HL-60 (cell line): ENCODE data around the gene EIF3K.
A peak's percentile ranks its signal among the peaks of the same experiment; 100 is the strongest.

Experiments used
- DNase-seq, 2 experiments: peaks; one replicate each; pipeline ENCODE4 v3.0.0-alpha.2; 2010 to 2020; ENCODE audit warnings: low read depth in 1 of 2, low spot score in 1 of 2
- H3K27ac ChIP-seq: fragments of 250-450 bp; sonication (Bioruptor Pico); replicated peaks from 2 replicates; pipeline ENCODE4 v1.5.1; 2020; ENCODE audit warnings: mild to moderate bottlenecking, moderate library complexity
- H3K27me3 ChIP-seq: fragments of 250-450 bp; sonication (Bioruptor Pico); 2 replicates; pipeline ENCODE4 v1.5.1; 2021; ENCODE audit warnings: mild to moderate bottlenecking, moderate library complexity; ENCODE audit not compliant: insufficient read depth, poor library complexity, severe bottlenecking
- H3K4me3 ChIP-seq: replicated peaks from 2 replicates; pipeline ENCODE4 v1.5.1; 2011; ENCODE audit warnings: mild to moderate bottlenecking, control low read depth, low read length; ENCODE audit not compliant: insufficient read depth
- CTCF ChIP-seq: IDR thresholded peaks from one replicate; pipeline ENCODE4 v1.5.1; 2011; ENCODE audit warnings: low read length, control low read depth, inconsistent platforms; ENCODE audit not compliant: insufficient read depth
- GABPA ChIP-seq: IDR thresholded peaks from 2 replicates; pipeline ENCODE4 v1.6.1; 2012; ENCODE audit warnings: low read depth
- POLR2AphosphoS5 ChIP-seq: IDR thresholded peaks from 2 replicates; pipeline ENCODE4 v1.6.1; 2012; ENCODE audit warnings: low read depth
- REST ChIP-seq: IDR thresholded peaks from 2 replicates; pipeline ENCODE4 v1.6.1; 2012; ENCODE audit warnings: low read depth; ENCODE audit not compliant: insufficient replicate concordance
- SPI1 ChIP-seq: IDR thresholded peaks from 2 replicates; pipeline ENCODE4 v1.6.1; 2012; ENCODE audit warnings: low read depth, mild to moderate bottlenecking, borderline replicate concordance

Gene EIF3K

GRCh38 chr19:38634757-38635482, 15.9 kb downstream of the EIF3K start:
- peak in 1 of 2 experiments; percentile 73 for DNase-seq
- no peaks in the 10 kb centered on the region for H3K27me3 ChIP-seq
- TF ChIP-seq REST, result no peak
- TF ChIP-seq CTCF, result peak; percentile 76
- TF ChIP-seq SPI1, result no peak
- no peak for TF ChIP-seq GABPA
- no peak for TF ChIP-seq POLR2AphosphoS5
- no peak overlapping the region for H3K27ac ChIP-seq
- no peak overlapping the region for H3K4me3 ChIP-seq

- no peaks in the 10 kb centered on the region for H3K27me3 ChIP-seq
- no peak overlapping the region for H3K27ac ChIP-seq
- no peak for DNase-seq
- H3K4me3 ChIP-seq, result no peak overlapping the region
- TF ChIP-seq GABPA, result no peak
- TF ChIP-seq SPI1, result no peak
Observed at GRCh38 chr19:38635483-38636399, 16.8 kb downstream of the EIF3K start.

- Histone ChIP-seq H3K27ac (no peak overlapping the region), H3K4me3 (no peak overlapping the region), H3K27me3 (no peaks in the 10 kb centered on the region)
- TF ChIP-seq GABPA (no peak), POLR2AphosphoS5 (no peak), SPI1 (no peak), REST (no peak), CTCF (no peak)
- DNase-seq, result no peak
Observed at GRCh38 chr19:38638461-38638860, 19.5 kb downstream of the EIF3K start.

- H3K4me3 ChIP-seq, result no peak overlapping the region
- no peak for DNase-seq
- H3K27ac ChIP-seq, result no peak overlapping the region
- no peaks in the 10 kb centered on the region for H3K27me3 ChIP-seq
- TF ChIP-seq CTCF (no peak), REST (no peak), GABPA (no peak), POLR2AphosphoS5 (no peak), SPI1 (no peak)
Observed at GRCh38 chr19:38639679-38640078, 20.7 kb downstream of the EIF3K start.
